Measurements from ENCODE around the gene NOTUM.
A peak's percentile ranks its signal among the peaks of the same experiment; 100 is the strongest.

The NOTUM gene

DNA sequence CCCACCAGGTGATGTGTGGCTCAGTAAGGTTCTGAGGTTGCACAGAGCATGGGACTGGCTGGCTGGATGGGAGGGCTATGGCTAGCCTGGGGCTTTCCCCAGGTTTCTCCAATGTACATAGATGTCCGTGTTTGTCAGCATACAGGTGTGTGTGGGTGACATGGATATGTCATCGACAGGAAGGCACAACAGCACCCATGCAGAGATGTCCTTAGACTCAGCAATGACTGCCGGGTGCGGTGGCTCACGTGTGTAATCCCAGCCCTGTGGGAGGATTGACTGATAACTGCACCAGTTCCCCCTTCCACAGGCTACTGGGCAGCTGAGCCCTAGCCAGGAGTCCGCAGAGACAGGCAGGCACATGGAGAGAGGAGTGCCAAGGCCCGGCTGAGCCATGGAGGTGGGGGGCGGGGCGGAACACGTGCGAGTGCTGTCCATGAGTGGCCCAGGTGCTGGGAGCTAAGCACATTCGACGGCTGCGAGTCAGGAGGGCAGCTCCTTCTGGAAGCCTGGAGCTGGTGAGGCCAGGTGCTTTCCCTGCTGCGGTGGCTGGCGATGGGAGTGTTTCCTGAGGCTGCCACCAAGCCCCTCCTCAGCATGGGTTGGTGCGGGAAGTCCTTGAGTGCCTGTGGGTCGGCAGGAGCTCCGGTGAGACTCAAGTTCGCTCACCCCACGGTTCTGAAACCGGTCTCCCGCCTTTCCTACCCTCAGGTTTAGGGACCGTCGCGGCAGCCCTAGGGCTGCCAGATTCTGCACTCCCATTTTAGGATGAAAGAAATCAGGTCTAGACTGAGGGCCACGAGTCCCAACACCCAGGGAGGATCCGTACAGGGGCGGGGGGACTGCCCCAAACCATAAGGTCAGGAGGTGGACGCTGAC lies 15.6 kb upstream of the NOTUM start:
- peak; percentile 17 for DNase-seq

DNA sequence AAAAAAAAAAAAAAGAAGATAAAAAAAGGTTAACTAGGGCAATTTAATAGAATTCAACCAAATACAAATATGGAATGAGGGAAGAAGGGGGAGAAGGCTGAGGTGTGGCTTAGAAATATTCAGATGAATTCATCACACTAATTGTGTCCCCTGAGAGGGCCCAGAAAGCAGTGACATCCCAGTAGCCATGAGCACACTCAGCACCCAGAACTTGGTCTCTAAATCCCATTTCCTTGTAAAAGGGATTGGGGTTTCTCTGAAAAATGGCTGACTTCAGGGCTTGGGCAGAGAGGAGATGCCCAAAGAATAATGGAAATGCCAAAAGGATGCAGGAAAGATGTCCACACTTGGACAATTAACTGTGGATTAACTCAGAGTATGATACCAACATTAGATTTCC lies 12.4 kb upstream of the NOTUM start:
- no peak for DNase-seq

DNA sequence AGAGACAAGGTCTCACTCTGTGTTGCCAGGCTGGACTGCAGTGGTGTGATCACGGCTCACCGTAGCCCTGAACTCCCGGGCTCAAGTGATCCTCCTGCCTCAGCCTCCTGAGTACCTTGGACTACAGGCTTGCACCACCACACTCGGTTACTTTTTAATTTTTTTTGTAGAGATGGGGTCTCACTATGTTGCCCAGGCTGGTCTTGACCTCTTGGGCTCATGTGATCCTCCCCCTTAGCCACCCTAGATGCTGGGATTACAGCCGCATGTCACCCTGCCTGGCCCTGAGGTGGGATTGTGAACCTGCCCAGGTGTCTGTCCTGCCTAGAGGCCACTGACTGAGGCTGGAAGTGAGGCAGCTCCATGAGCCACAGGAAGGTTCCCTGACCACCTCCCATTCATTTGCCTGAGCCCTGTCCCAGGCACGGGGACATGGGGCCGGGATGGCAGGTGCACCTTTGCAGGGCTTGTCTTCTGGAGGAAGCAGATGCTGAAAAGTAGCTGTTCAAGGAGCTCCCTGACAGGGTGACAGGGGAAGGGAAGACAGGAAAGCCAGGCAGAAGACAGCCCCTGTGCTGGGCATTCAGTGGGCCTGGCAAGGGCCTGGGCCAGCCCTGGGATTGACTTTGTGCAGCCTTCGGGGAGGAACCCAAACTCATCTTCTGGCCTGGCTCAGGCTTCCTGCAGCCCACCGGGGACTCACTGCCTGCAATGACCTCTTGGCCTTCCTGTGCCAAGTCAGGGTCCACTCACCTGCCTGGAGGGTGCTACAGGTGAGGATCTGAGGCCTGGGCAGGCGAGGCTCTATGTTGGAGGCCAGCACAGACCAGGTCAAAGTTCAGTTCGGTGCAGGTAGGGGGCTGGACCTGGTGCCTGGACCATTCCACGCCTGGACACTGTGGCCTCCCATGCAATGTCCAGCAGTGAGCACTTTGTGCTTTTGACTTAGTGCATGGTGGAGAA lies 8.1 kb upstream of the NOTUM start:
- DNase-seq, result no peak

DNA sequence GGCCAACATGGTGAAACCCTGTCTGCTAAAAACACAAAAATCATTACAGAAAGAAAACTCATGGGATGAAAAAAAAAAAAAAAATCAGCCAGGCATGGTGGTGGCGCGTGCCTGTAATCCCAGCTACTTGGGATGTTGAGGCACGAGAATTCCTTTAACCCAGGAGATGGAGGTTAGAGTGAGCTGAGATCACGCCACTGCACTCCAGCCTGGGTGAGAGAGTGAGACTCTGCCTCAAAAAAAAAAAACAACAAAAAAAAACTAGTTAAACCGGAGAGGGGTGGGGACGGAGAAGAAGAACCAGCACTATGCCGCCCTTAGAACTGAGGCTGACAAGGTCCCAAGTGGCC lies 7.4 kb upstream of the NOTUM start:
- no peak for DNase-seq

DNA sequence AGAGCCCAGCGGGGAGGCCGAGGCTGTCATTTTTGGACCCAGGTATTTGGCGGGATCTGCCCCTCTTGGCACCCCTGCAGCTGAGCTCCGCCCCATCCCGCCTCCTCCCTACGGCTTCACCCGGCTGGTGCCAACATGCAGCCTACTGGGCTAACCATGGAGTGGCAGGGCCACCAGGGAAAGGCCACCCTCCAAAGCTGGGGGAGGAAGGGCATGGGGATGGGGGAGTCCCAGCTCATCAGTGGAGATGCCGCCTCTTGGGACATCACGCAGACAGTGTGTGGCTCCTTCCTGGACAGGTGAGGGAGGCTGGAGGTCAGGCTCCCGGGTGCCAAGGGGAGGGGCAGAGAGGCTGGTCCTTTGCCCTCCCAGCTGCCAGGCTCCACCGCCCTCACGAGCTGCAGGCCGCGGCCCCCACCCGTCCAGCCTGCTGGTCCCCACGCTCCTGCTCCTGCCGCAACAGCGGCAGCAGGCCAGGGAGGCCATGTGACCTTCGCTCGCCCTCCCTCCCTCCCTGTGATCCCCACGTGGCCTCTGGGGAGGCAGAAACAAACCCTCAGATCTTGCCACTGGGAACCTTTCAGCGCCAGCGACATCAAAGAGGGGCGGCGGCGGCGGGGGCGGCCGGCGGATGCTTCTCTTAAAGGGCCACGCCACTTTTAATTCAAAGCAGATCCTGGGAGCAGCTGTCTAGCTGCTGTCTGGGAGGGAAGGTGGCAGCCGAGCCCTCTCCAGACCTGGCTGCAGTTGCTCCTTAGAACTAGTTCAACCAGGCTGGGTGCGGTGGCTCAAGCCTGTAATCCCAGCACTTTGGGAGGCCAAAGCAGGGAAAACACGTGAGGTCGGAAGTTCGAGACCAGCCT lies 6.8 kb upstream of the NOTUM start:
- peak; percentile 25 for DNase-seq

DNA sequence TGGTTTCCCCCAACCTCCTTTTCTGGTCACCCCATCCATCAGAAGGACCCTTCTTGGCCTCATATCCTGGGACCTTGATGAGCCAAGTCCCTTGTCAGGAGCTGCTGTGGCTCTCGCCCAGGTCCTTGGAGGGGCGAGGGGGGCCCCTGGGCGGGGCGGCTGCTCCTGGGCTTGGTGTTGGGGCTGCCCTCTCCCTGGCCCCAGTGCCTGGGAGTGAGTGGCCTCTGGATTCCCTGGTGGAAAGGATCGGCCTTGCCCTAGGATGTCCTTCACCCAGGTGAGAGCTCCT lies 6.2 kb upstream of the NOTUM start:
- DNase-seq, result no peak

DNA sequence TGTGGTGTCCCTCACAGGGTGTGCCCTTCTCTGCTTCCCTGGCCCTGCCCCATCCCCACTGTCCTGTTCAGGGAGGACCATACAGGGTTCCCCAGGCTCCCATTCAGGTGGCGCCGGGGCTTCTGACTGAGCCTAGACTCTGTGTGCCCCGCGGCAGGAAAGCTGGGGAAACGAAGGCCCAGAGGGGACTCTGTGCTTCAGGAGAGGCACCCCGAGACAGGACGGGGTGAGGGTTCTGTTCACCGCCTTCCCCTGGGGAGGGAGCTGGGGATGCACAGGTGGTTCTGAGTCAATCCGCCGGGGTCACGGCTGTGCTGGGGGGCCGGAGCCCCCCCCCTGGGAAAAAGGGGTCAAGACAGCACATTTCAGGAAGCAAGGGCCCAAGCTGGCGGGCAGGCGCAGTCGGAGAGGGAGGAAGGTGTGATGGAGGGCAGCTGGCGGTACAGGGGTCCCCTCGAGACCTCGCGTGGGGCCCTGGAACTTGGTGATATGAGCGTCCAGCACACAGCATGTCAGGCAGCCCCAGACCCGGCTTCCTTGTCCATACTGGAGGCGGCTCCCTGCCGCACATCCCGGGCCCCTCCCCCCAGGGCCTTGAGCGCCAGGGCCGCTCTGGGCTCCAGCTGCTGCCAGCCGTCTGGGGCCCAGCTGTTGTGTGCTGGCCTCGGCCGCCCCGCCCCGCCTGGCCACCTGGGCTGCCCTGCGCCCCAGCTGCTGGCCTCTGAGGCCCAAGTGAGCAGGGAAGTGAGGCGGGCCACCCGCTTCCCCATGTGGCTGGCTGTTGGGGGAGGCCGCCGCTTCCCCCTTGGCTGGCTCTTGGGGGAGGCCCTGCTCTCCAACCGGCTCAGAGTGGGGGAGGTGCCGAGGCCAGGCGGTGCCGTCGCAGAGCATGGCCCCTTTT lies 5.6 kb upstream of the NOTUM start:
- no peak for DNase-seq

DNA sequence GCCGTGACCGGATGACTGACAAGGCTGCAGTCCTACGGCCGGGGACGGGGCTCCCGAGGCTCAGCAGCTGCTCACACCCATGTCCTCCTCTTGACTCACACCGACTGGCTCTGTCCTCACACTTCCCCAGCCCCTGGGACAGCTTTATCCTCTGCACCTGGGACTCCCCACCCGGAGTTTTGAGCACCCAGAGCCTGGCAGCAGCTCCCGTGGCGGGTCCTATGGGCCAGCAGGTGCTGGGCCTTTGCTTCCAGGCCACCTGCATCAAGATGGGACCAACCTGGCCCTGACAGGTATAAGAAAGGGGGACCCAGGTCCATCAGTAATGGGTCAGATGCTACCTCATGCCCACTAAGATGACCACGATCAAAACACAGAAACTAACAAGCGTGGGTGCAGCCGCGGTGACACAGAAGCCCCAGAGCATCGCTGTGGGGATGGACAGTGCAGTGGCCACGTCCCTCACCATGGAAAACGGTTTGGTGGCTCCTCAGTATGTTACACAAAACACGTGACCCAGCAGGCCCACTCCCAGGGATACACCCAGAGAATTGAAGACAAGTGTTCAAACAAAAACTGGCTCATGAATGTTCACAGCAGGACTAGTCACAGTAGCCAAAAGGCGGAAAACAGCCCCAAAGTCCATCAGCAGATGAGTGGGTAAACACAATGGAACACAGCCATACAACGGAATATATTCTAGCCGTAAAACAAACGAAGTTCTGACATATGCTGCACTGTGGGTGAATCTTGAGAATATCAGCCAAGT lies 3.3 kb upstream of the NOTUM start:
- no peak for DNase-seq

DNA sequence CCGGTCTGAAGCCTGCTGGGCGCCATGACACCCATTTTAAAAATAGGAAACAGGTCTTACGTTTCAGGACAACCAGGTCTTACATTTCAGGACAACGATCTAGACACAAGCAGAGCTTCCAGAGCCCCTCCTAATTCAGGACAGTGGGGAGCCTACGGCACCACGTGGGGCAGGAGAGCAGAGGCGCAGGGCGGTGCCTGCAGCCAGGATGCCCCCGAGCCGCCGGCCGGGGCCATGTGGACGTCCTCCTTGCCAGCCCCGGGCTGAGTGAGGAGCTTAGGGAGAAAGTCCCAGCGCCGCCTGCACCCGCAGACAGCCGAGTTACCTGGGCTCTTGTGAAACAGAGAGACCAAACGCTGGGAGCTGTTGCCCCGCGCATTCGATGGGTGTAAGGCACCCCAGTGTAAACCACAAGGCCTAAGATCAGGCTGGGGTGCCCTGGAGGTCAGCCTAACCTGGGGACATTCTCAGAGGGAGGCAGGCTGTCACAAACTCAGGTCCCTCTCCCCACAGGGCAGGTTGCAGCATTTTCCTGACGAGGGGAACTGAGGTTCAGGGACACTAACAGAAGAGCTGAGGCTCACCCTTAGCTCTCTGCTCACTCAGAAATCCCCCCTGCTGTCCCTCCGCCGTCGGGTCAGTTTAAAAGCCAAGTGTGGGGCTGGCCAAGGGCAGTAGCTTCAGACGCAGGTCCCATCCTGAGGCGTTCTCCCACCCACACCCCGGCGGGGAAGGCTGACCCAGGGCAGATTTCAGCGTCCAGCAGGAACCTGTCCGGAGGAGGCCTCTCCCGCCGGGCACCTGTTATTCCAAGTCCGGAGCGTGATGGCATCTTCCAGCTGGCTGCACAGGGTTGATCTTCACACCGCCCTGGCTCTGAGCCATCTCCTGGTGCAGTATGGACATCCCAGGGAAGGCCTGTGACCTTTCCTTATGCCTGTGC lies 1.8 kb upstream of the NOTUM start:
- no peak for DNase-seq

DNA sequence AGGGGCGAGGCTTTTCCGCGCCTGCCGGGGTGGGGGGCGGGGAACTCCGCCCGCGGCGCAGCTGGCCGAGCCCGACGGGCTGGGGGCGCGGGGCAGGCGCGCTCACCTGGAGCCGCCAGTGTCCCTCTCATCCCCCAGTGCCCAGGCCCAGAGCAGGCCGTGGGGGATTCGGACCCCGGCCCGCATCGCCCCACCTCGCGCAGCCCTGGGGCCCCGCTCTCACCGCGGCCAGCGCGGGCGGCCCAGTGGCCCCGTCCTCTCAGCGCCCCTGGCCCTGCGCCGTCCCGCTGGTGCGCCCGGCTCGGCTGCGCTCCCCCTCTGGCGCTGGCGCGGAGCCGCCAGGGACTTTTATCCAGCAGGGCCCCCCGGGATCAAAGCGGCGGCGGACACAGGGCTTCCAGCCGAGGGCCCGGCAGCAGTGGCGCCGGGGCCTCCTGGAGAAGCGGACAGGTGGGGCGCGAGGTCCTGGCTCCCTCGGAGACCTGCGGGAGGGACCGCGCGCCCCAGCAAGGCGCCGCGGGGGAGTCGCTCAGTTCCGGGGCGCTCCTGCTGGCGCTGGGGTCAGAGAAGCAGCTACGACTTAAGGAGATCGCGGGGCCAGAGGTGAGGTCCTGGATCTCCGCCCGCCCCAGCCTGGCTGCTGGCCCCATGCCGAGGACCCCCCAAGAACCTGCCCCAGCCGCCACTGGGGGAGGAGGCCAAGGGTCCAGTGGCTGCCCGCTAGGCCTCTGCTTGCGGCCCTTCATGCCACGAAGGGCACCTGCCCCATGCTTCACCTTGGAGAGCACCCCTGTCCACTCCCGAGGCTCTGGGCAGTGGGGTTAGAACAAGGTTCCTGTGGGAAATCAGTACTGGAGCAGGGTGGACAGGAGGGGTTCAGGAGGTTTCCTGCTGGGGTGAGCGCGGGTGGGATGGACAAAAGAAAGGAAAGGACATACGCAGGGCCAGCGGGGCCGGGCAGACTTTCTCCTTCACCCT lies 823 bp upstream of the NOTUM start:
- no peak for DNase-seq

DNA sequence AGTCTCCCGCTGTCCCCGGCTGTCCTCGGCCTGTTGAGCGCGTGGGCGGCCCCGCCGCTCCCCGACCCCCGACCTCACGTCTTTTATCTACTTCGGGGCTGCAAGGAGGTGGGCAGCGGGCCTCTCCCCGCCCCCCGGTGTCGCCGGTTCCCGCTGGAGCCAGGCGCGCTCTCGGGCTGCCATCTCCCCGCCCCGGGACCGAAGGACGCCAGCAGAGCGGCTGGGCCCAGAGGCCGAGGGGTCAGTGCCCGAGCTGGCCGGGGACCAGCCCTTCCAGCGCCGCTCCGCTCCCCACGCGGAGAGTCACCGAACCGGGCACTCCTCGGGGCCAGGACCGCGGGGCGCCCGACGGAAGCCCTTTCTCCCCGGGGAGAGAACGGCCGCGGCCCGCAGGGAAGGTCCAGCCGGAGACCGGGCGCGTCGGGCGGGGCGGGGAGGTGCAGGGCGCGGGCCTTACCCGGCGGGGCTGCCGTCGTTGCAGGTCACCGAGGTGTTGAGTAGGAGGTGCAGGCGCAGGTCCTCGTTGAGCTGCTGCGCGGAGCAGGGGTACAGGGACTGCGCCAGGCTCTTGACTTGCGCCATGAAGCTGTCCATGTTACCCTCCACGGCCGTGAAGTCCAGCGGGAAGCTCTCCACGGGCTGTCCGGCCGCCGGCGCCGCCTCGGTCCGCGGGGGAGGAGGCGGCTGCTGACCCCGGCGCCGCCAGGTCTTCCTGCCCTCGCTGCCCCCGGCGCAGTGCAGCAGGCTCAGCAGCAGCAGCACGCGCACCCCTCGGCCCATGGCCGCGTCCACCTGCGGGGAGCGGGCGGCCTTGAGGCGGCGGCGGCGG lies 643 bp downstream of the NOTUM start:
- no peak for DNase-seq

DNA sequence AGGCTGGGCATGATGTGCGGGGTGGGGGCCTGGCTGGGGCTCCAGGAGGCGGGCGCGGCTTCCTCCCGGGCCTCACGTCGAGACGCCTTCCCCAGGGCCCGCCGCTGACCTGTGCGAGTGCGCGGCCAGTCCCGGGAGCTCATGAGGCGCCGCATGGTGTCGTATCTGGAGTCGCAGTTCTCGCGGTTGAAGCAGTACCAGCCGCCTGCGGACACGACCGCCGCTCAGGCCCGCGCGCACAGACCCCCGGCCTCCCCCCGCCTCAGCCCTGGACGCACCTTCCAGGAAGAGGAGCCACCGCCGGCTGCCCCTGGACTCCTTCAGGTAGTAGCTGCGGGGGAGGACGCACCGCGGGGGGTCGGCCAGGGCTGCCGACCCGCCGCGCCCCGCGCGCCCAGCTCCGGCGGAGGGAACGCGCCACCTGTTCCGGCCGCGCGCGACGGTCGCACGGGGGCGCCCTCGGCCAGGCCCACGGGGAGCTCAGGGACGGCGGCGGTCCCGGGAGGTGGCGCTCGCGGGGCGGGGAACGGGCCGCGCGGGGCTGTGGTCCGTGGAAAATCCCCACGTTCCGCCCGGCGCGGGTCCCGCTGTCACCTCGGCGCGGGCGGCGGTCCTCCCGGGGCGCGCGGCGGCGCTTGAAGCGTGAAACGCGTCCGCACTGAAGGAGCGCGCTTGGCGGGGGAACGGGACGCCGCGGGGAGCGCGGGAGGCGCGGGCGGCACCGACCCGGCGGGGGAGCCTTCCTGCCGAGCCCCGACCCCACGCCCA lies 1.4 kb downstream of the NOTUM start:
- no peak for DNase-seq

DNA sequence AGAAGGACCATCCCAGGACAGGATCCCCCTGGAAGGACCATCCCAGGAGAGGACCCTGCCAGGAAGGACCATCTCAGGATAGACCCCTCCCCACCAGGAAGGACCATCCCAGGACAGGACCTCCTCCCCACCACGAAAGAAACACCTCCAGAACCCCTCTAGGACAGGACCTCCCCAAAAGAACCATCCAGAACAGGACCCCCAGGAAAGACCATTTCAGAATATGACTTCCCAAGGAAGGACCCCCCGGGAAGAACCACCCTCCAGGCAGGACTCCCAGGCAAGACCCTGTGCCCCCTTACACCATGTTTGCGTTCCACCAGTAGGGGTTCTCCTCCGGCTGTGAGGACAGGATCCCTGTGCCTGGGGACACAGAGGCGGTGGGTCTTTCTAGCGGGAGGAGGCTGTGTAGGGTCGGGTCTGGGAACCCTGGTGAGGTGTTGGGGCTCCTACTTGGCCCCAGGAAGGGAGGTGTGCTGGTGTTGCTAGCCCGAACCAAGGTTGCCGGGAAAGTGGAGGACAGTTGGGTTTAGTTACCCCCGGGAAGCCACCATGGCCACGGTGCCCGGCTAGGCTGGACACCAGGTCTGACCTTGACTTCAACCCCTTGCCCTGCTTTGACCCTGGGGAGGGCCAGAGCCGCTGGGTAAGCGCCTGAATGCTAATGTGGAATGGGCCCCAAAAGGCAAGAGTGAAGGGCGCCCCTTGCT lies 2.2 kb downstream of the NOTUM start:
- DNase-seq, result no peak

DNA sequence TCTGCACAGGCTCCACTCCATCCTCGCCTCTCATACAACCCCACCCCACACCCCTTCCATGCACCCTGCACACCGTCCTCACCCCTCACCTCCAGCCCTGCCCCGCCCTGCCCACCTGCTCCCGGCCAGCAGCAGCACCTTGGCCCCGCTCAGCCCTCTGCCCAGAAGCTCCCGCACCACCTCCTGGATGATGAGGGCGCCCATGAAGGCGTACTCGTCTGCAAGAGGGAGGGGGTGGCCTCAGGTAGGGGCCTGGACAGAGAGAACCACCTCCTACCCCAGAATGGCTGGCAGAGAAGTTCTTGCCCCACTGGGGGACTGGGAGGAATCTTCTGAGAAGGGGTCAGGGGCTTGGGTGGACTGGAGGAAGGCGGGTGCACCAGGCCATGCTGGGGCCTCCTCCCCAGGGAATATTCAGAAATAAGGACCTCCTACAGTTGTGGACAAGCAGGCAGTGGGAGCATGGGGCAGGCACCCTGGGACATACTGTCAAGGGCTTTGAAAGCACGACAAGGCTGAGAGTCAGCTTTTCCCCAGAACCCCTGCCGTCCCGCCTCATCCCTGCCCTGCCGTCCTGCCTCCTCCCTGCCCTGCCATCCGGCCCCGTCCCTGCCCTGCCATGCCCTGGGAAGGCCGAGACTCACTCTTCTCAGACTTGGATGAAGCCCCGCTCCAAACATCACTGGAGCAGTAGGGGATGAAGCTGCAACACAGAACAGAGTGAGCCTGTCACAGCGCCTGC lies 3.1 kb downstream of the NOTUM start:
- no peak for DNase-seq

All from DMS79 treated with DMSO at 0.1 percent for 48 hours (cell line).